ENCODE results near the gene C22orf39. TPM values are rescaled to one million over a fixed set of nuclear protein-coding genes. Genes with fewer than 3 reads are reported as not detected.

The C22orf39 gene, protein sequence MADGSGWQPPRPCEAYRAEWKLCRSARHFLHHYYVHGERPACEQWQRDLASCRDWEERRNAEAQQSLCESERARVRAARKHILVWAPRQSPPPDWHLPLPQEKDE
- total RNA-seq (37.2 TPM), polyA plus RNA-seq (10 to 100 TPM; 45.7 to 73.0 (median 62.7) TPM)

DNA sequence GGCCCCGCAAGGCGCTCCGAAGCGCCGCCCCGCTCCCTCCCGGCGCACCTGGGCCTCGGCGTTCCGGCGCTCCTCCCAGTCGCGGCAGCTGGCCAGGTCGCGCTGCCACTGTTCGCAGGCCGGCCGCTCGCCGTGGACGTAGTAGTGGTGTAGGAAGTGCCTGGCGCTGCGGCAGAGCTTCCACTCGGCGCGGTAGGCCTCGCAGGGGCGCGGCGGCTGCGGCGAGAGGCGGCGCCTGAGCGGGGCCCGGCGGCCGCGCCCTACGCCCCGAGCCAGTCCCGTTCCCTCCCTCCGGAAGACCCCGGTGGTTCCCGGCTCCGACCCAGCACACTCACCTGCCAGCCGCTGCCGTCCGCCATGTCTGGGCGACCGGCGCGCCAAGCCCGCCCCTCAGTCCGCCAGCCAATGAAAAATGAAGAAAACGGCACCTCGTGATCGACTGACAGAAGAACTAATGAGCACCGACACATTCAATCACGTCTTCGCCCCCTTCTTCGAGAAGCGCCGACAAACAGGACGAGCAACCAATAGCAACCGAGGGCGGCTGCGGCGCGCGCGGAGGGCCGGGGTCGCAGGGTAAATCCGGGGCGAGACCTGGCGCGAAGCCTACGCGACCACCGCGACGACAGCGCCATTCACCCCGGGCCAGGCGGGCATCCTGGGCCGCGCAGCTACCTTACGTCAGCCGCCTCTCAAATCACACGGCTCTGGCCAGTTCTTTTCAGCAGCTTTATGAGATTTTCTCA, at the start of gene C22orf39:
Gene C22orf39, minus strand, starts transcription at position 382 of the 746 bp plus-strand sequence. Its CDS starts 23 bp downstream, at position 359.
- Mint-ChIP-seq H3K9me3 (no peaks in the 10 kb centered on the region), H3K4me3 (peak within 1 kb of the TSS; percentile 94 to 98 (median 94)), H3K27me3 (no peaks in the 10 kb centered on the region), H3K27ac (peak within 1 kb of the TSS; percentile 94 to 97 (median 96)), H3K4me1 (peaks cover 22 to 54% (median 35%) of the 10 kb centered on the region in 4 donors), H3K36me3 (peaks cover 9% of the 10 kb centered on the region)
- Histone ChIP-seq H3K27ac (ENCODE audit: insufficient read depth, low read length, poor library complexity, severe bottlenecking) (peak within 1 kb of the TSS; percentile 90), H3K27me3 (ENCODE audit: control insufficient read depth, insufficient read depth, low read length) (no peaks in the 10 kb centered on the region), H3K36me3 (ENCODE audit: control insufficient read depth, insufficient read depth, low read length) (peaks cover 30% of the 10 kb centered on the region), H3K9me3 (ENCODE audit: control insufficient read depth in 2 of 2, low read length in 2 of 2) (no peaks in the 10 kb centered on the region), H3K4me3 (ENCODE audit: low read depth, low read length) (peak within 1 kb of the TSS; percentile 95), H3K4me1 (ENCODE audit: control insufficient read depth, insufficient read depth, low read length, poor library complexity, severe bottlenecking) (peaks cover 30% of the 10 kb centered on the region)
- DNase-seq (peak; percentile 89 to 95 (median 92)), ATAC-seq (ENCODE audit: low read depth in 2 of 2) (peak; percentile 91 to 95)

DNA sequence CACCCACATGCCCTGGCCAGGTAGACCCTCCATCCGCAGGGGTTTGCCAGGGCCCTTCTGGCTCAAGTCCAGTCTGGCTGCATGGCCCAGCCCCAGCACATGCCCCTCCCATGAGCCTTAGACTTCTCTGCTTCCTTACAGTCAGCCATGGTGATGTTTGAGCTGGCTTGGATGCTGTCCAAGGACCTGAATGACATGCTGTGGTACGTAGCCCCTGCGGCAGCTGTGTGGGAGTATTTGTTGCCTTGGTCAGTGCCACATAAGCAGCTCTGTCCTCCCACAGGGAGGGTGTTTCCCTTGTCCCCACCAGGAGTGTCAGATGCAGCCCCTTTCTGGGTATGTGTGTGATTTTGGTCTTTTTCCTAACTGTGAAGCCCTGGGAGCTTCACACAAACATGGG, 49.7 kb upstream of the C22orf39 start:
- Mint-ChIP-seq H3K4me3 (no peak overlapping the region), H3K27me3 (no peaks in the 10 kb centered on the region), H3K27ac (peak overlapping the region; percentile 12 to 75 (median 35)), H3K36me3 (no peaks in the 10 kb centered on the region), H3K9me3 (no peaks in the 10 kb centered on the region), H3K4me1 (peaks cover 7 to 22% (median 15%) of the 10 kb centered on the region in 4 donors)
- no peaks in the 10 kb centered on the region for H3K9me3 ChIP-seq (ENCODE audit: control insufficient read depth in 2 of 2, low read length in 2 of 2)
- H3K36me3 ChIP-seq (ENCODE audit: control insufficient read depth, insufficient read depth, low read length) = no peaks in the 10 kb centered on the region
- DNase-seq (no peak), ATAC-seq (ENCODE audit: low read depth in 2 of 2) (no peak)
- H3K4me3 ChIP-seq (ENCODE audit: low read depth, low read length) = no peak overlapping the region
- no peaks in the 10 kb centered on the region for H3K27me3 ChIP-seq (ENCODE audit: control insufficient read depth, insufficient read depth, low read length)
- no peak overlapping the region for H3K27ac ChIP-seq (ENCODE audit: insufficient read depth, low read length, poor library complexity, severe bottlenecking)
- H3K4me1 ChIP-seq (ENCODE audit: control insufficient read depth, insufficient read depth, low read length, poor library complexity, severe bottlenecking) = peaks cover 12% of the 10 kb centered on the region

DNA sequence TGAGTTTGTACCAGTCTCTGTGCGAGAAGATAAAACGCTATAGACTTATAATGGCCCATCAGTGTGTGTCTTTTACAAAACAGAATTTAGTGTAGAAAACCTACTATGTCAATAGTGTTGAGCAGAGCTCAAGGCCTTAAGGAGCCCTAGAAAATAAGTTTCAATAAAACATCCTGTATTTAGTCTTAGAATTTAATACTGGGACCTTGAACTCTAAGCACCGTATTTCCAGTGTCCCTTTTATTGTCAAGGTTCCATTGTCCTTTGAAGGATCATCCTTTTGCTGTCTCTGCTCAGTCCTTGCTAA, 48.8 kb upstream of the C22orf39 start:
- H3K27me3 Mint-ChIP-seq = no peaks in the 10 kb centered on the region
- ATAC-seq (ENCODE audit: low read depth in 2 of 2) = no peak
- H3K27me3 ChIP-seq (ENCODE audit: control insufficient read depth, insufficient read depth, low read length) = no peaks in the 10 kb centered on the region
- H3K4me3 ChIP-seq (ENCODE audit: low read depth, low read length) = no peak overlapping the region
- H3K4me1 Mint-ChIP-seq = peaks cover 9 to 22% (median 18%) of the 10 kb centered on the region in 4 donors
- DNase-seq = no peak
- H3K4me1 ChIP-seq (ENCODE audit: control insufficient read depth, insufficient read depth, low read length, poor library complexity, severe bottlenecking) = peaks cover 12% of the 10 kb centered on the region
- peak overlapping the region in 2 of 3 donors; percentile 76 to 87 for H3K27ac Mint-ChIP-seq
- H3K27ac ChIP-seq (ENCODE audit: insufficient read depth, low read length, poor library complexity, severe bottlenecking) = peak overlapping the region; percentile 35
- no peaks in the 10 kb centered on the region for H3K36me3 Mint-ChIP-seq
- no peaks in the 10 kb centered on the region for H3K9me3 ChIP-seq (ENCODE audit: control insufficient read depth in 2 of 2, low read length in 2 of 2)
- no peak overlapping the region for H3K4me3 Mint-ChIP-seq
- H3K9me3 Mint-ChIP-seq = no peaks in the 10 kb centered on the region
- no peaks in the 10 kb centered on the region for H3K36me3 ChIP-seq (ENCODE audit: control insufficient read depth, insufficient read depth, low read length)

DNA sequence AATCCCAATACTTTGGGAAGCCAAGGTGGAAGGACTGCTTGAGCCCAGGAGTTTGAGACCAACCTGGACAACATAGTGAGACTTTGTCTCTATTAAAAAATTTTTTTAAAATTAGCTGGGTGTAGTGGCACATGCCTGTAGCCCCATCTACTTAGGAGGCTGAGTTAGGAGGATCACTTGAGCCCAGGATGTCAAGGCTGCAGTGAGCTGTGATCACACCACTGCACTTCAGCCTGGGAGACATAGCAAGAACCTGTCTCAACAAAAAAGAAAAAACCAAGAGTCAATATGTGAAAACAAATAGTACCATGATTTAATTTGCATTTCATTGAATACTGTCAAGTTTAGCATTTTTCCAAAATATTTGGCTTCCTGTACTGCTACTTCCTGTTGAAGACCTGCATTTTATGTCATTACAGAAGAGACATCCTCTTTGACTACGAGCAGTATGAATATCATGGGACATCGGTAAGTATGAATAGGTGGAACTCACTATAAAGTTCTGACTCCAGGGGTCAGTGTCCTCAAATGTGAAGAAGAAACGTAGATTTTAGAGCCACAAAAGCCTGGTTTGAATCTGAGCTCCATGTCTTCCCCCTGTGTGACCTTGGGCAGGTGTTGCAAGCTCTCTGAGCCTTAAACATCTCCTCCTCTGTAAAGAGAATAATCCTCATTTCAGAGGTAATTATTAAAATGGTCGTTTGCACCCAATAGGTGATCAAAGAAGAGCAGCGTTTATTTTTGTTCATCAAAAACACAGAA, 48.2 kb upstream of the C22orf39 start:
- Histone ChIP-seq H3K4me3 (ENCODE audit: low read depth, low read length) (peak overlapping the region; percentile 33), H3K9me3 (ENCODE audit: control insufficient read depth in 2 of 2, low read length in 2 of 2) (no peaks in the 10 kb centered on the region), H3K27me3 (ENCODE audit: control insufficient read depth, insufficient read depth, low read length) (no peaks in the 10 kb centered on the region), H3K27ac (ENCODE audit: insufficient read depth, low read length, poor library complexity, severe bottlenecking) (peak overlapping the region; percentile 35), H3K36me3 (ENCODE audit: control insufficient read depth, insufficient read depth, low read length) (no peaks in the 10 kb centered on the region), H3K4me1 (ENCODE audit: control insufficient read depth, insufficient read depth, low read length, poor library complexity, severe bottlenecking) (peaks cover 12% of the 10 kb centered on the region)
- Mint-ChIP-seq H3K27ac (peak overlapping the region; percentile 1 to 87 (median 76)), H3K4me3 (no peak overlapping the region), H3K4me1 (peaks cover 9 to 22% (median 18%) of the 10 kb centered on the region in 4 donors), H3K9me3 (no peaks in the 10 kb centered on the region), H3K36me3 (no peaks in the 10 kb centered on the region), H3K27me3 (no peaks in the 10 kb centered on the region)
- ATAC-seq (ENCODE audit: low read depth in 2 of 2) (peak; percentile 60 to 80), DNase-seq (peak in 2 of 3 donors; percentile 68 to 86)

DNA sequence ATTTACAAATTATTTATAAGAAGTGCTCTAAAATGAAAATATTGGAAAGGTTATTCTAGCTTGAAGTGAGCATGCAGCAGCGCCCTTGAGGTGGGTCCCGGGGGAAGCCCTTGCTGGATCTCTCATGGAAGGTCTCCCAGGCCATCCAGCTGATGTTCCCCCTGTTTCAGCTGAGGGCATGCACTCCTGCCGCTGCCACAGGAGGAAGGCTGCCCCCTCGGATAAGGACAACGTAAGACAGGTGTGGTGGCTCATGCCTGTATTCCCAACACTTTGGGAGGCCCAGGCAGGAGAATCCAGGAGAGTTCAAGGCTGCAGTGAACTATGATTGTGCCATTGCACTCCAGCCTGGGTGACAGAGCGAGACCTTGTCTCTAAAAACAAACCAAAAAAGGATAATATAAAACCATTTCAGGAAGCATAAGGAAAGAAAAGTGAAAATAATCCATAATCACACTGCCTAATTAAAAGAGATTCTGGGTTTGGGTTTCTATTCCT, 47.2 kb upstream of the C22orf39 start:
- H3K27me3 Mint-ChIP-seq = no peaks in the 10 kb centered on the region
- DNase-seq (no peak), ATAC-seq (ENCODE audit: low read depth in 2 of 2) (no peak)
- Histone ChIP-seq H3K27ac (ENCODE audit: insufficient read depth, low read length, poor library complexity, severe bottlenecking) (no peak overlapping the region), H3K36me3 (ENCODE audit: control insufficient read depth, insufficient read depth, low read length) (no peaks in the 10 kb centered on the region), H3K4me3 (ENCODE audit: low read depth, low read length) (no peak overlapping the region), H3K4me1 (ENCODE audit: control insufficient read depth, insufficient read depth, low read length, poor library complexity, severe bottlenecking) (peaks cover 12% of the 10 kb centered on the region), H3K27me3 (ENCODE audit: control insufficient read depth, insufficient read depth, low read length) (no peaks in the 10 kb centered on the region), H3K9me3 (ENCODE audit: control insufficient read depth in 2 of 2, low read length in 2 of 2) (no peaks in the 10 kb centered on the region)
- H3K4me1 Mint-ChIP-seq = peaks cover 12 to 26% (median 18%) of the 10 kb centered on the region in 4 donors
- H3K9me3 Mint-ChIP-seq = no peaks in the 10 kb centered on the region
- peak overlapping the region in 2 of 3 donors; percentile 69 to 76 for H3K27ac Mint-ChIP-seq
- H3K36me3 Mint-ChIP-seq = no peaks in the 10 kb centered on the region
- H3K4me3 Mint-ChIP-seq = no peak overlapping the region

DNA sequence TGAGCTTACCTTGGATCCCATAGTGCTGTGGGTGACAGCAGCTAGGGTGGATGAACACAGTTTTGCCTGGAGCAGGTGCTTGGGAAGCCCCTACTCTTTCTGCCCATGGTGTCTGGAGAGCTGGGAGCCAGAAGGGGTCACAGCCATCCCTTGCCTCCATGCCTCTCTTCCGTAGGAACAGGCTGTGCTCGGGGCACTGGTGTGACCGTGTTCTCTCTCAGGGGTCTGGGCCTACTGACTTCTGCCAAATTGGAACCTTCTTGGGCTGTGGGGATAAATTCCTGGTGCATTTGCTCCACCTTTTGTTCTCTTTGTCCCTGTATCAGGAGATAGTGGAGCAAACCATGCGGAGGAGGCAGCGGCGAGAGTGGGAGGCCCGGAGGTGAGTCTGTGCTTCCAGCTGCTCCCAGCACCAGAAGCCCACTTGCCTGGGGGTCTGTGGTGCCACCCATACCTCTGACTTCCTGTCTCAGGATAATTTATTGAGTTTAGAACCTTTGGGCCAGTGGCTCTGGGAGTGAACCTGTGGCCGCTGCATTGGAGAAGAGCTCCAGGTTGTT, 46.6 kb upstream of the C22orf39 start:
- H3K4me1 Mint-ChIP-seq = peaks cover 16 to 32% (median 18%) of the 10 kb centered on the region in 4 donors
- H3K27ac ChIP-seq (ENCODE audit: insufficient read depth, low read length, poor library complexity, severe bottlenecking) = no peak overlapping the region
- no peaks in the 10 kb centered on the region for H3K36me3 ChIP-seq (ENCODE audit: control insufficient read depth, insufficient read depth, low read length)
- ATAC-seq (ENCODE audit: low read depth in 2 of 2) (no peak), DNase-seq (no peak)
- H3K27me3 ChIP-seq (ENCODE audit: control insufficient read depth, insufficient read depth, low read length) = no peaks in the 10 kb centered on the region
- peak overlapping the region in 1 of 3 donors; percentile 36 for H3K27ac Mint-ChIP-seq
- no peaks in the 10 kb centered on the region for H3K27me3 Mint-ChIP-seq
- H3K36me3 Mint-ChIP-seq = no peaks in the 10 kb centered on the region
- no peaks in the 10 kb centered on the region for H3K9me3 Mint-ChIP-seq
- H3K4me1 ChIP-seq (ENCODE audit: control insufficient read depth, insufficient read depth, low read length, poor library complexity, severe bottlenecking) = peaks cover 12% of the 10 kb centered on the region
- H3K9me3 ChIP-seq (ENCODE audit: control insufficient read depth in 2 of 2, low read length in 2 of 2) = no peaks in the 10 kb centered on the region
- H3K4me3 Mint-ChIP-seq = peak overlapping the region in 1 of 4 donors; percentile 63
- no peak overlapping the region for H3K4me3 ChIP-seq (ENCODE audit: low read depth, low read length)

DNA sequence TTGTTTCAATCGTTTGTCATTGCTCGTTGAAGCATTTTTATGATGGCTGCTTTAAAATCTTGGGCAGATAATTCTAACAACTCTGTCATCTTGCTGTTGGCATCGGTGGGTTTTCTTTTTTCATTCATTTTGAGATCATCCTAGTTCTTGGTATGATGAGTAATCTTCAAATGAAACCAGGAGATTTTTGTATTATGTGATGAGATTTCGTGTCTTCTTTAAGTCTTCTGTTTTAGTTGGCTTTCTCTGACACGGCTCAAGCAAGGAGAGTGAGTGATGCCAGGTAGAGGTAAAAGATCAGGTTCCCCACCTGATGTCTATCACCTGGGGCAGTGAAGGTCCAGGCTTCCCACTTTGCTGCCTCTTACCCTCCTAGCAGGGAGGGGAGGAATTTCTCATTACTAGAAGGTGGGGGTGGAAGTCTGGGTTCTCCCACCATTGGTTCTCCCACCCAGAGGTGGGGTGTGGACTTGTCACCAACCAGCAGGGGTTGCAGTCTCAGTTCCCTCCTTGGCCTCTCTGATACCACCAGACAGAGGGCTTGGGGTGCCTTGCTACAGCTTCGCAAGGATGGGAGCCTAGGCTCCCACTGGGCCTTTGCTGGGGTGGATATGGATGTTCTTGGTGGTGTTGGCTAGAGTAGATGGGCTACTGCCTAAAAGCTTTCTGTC, 45.1 kb upstream of the C22orf39 start:
- H3K9me3 ChIP-seq (ENCODE audit: control insufficient read depth in 2 of 2, low read length in 2 of 2) = no peaks in the 10 kb centered on the region
- DNase-seq (no peak), ATAC-seq (ENCODE audit: low read depth in 2 of 2) (no peak)
- H3K27me3 Mint-ChIP-seq = no peaks in the 10 kb centered on the region
- H3K36me3 ChIP-seq (ENCODE audit: control insufficient read depth, insufficient read depth, low read length) = no peaks in the 10 kb centered on the region
- no peaks in the 10 kb centered on the region for H3K27me3 ChIP-seq (ENCODE audit: control insufficient read depth, insufficient read depth, low read length)
- H3K27ac ChIP-seq (ENCODE audit: insufficient read depth, low read length, poor library complexity, severe bottlenecking) = no peak overlapping the region
- H3K4me3 Mint-ChIP-seq = peak overlapping the region in 1 of 4 donors; percentile 34
- peak overlapping the region; percentile 20 to 80 (median 48) for H3K27ac Mint-ChIP-seq
- H3K9me3 Mint-ChIP-seq = no peaks in the 10 kb centered on the region
- no peak overlapping the region for H3K4me3 ChIP-seq (ENCODE audit: low read depth, low read length)
- peaks cover 14 to 32% (median 18%) of the 10 kb centered on the region in 4 donors for H3K4me1 Mint-ChIP-seq
- no peaks in the 10 kb centered on the region for H3K36me3 Mint-ChIP-seq
- H3K4me1 ChIP-seq (ENCODE audit: control insufficient read depth, insufficient read depth, low read length, poor library complexity, severe bottlenecking) = peaks cover 12% of the 10 kb centered on the region
